HG02981 (cell line): ENCODE measurements around the gene KLF7.
A peak's percentile ranks its signal among the peaks of the same experiment; 100 is the strongest.

ENCODE experiments used
- ATAC-seq: cut with Tn5 transposase; IDR thresholded peaks from one replicate; pipeline ENCODE4 v1.9.1; 2021; ENCODE audit warnings: mild to moderate bottlenecking, moderate library complexity; ENCODE audit not compliant: unreplicated experiment

Gene KLF7

GRCh38 chr2:207150284-207150683 lies 15.5 kb downstream of the KLF7 start:
- ATAC-seq: no peak

GRCh38 chr2:207149249-207150213 lies 16.2 kb downstream of the KLF7 start:
- peak; percentile 83 for ATAC-seq

- ATAC-seq: no peak
Measured at GRCh38 chr2:207148020-207148419, 17.7 kb downstream of the KLF7 start.

- ATAC-seq: no peak
Measured at GRCh38 chr2:207144173-207144785, 21.5 kb downstream of the KLF7 start.

- peak; percentile 44 for ATAC-seq
Measured at GRCh38 chr2:207143215-207144172, 22.3 kb downstream of the KLF7 start.

- ATAC-seq: no peak
Measured at GRCh38 chr2:207142461-207142860, 23.3 kb downstream of the KLF7 start.

- ATAC-seq: no peak
Measured at GRCh38 chr2:207141386-207141785, 24.4 kb downstream of the KLF7 start.

GRCh38 chr2:207140265-207140664 lies 25.5 kb downstream of the KLF7 start:
- no peak for ATAC-seq

- no peak for ATAC-seq
Measured at GRCh38 chr2:207139552-207139951, 26.2 kb downstream of the KLF7 start.

GRCh38 chr2:207138627-207139297 lies 27.0 kb downstream of the KLF7 start:
- no peak for ATAC-seq

GRCh38 chr2:207137596-207138337 lies 28.0 kb downstream of the KLF7 start:
- ATAC-seq: no peak

GRCh38 chr2:207136874-207137273 lies 28.9 kb downstream of the KLF7 start:
- ATAC-seq: no peak

- ATAC-seq: no peak
Measured at GRCh38 chr2:207135801-207136457, 29.8 kb downstream of the KLF7 start.

- ATAC-seq: no peak
Measured at GRCh38 chr2:207135340-207135739, 30.4 kb downstream of the KLF7 start.

GRCh38 chr2:207133820-207134519 lies 31.8 kb downstream of the KLF7 start:
- no peak for ATAC-seq

GRCh38 chr2:207133458-207133819 lies 32.3 kb downstream of the KLF7 start:
- ATAC-seq: no peak

- no peak for ATAC-seq
Measured at GRCh38 chr2:207132019-207132418, 33.7 kb downstream of the KLF7 start.

- no peak for ATAC-seq
Measured at GRCh38 chr2:207131594-207131993, 34.2 kb downstream of the KLF7 start.
